K562 (cell line): ENCODE measurements around the gene PRC1. TPM values are rescaled to one million over a fixed set of nuclear protein-coding genes. Genes with fewer than 3 reads are reported as not detected.

Experiments used
- ATAC-seq: fragments of 200-7000 bp; cut with Tn5 transposase; 3 replicates; pipeline ENCODE4 v1.9.1; 2020; ENCODE audit warnings: moderate library complexity
- BruUV-seq: library from RNA; stranded (reverse); fragments of 400-500 nt; replicated peaks from 2 replicates; lab custom pipeline; 2021; lab: Mats Ljungman, UMichigan
- CTCF ChIA-PET: fragments of 300-600 bp; formaldehyde crosslinking; extraction: SDS; loops from one replicate; lab custom pipeline; 2021; ENCODE audit warnings: low intra/inter-chr PET ratio; lab: Yijun Ruan, JAX
- POLR2A ChIA-PET: fragments of 300-600, 350-650 bp; sonication (Branson Sonifier 250); formaldehyde crosslinking; extraction: SDS; loops from one replicate; lab custom pipeline; 2021; ENCODE audit warnings: antibody characterized with exemption, inconsistent platforms; lab: Yijun Ruan, JAX
- DNase-seq, 4 experiments: peaks; one replicate each; pipeline versions ENCODE4 v3.0.0 to v3.0.0-alpha.2; 2011 to 2018; ENCODE audit warnings: low spot score in 3 of 4, mixed read lengths in 3 of 4; ENCODE audit errors: extremely low read depth in 1 of 4
- FAIRE-seq: peaks from 2 replicates; lab custom pipeline; 2011; peaks lifted over from hg19 to GRCh38; lab: Jason Lieb, UNC
- H2AFZ ChIP-seq: 2 replicates; pipeline ENCODE4 v1.6.0; 2011; ENCODE audit warnings: low read depth, low read length, control low read depth, inconsistent platforms
- H3K27ac ChIP-seq: fragments of 200-600 bp; 3 replicates; pipeline ENCODE4 v1.8.0; 2011; ENCODE audit warnings: low read depth, mild to moderate bottlenecking, control low read depth, inconsistent platforms, low read length, moderate library complexity, mixed read lengths; ENCODE audit errors: extremely low read depth
- H3K27me3 ChIP-seq, 2 experiments: fragments of 300-600 bp in 1 of 2; 2 replicates in 1 of 2; 3 replicates in 1 of 2; pipeline versions ENCODE4 v1.6.0 to v1.8.0; 2011; ENCODE audit warnings: inconsistent platforms in 2 of 2, low read length in 2 of 2, mild to moderate bottlenecking in 1 of 2, mixed read lengths in 1 of 2, moderate library complexity in 1 of 2; ENCODE audit not compliant: control insufficient read depth in 2 of 2, insufficient read depth in 2 of 2
- H3K36me3 ChIP-seq: fragments of 300-600 bp; 3 replicates; pipeline ENCODE4 v1.8.0; 2011; ENCODE audit warnings: mild to moderate bottlenecking, low read length, inconsistent platforms; ENCODE audit not compliant: control insufficient read depth, insufficient read depth
- H3K4me1 ChIP-seq, 2 experiments: fragments of 200-600 bp in 1 of 2; replicated peaks in 1 of 2; 2 replicates in 1 of 2; 3 replicates in 1 of 2; pipeline versions ENCODE4 v1.5.1 to v1.8.0; 2011; ENCODE audit warnings: inconsistent platforms in 2 of 2, low read length in 2 of 2, mild to moderate bottlenecking in 1 of 2, mixed read lengths in 1 of 2, moderate library complexity in 1 of 2; ENCODE audit not compliant: control insufficient read depth in 2 of 2, insufficient read depth in 2 of 2
- H3K4me2 ChIP-seq: 2 replicates; pipeline ENCODE4 v1.6.1; 2011; ENCODE audit warnings: low read length, control low read depth, inconsistent platforms, mixed read lengths; ENCODE audit not compliant: insufficient read depth
- H3K4me3 ChIP-seq: fragments of 200-600 bp; sonication (generic), shearing (Covaris generic); 2 replicates; pipeline ENCODE4 v1.5.1; 2016; ENCODE audit warnings: control low read depth, inconsistent platforms
- H3K79me2 ChIP-seq: fragments of 200-600 bp; 3 replicates; pipeline ENCODE4 v1.8.0; 2011; ENCODE audit warnings: low read length, inconsistent platforms; ENCODE audit not compliant: control insufficient read depth, insufficient read depth
- H3K9ac ChIP-seq, 2 experiments: 2 replicates each; pipeline versions ENCODE4 v1.6.0 to v1.6.1; 2011; ENCODE audit warnings: low read depth in 2 of 2, low read length in 2 of 2, control low read depth in 1 of 2, inconsistent platforms in 1 of 2, mild to moderate bottlenecking in 1 of 2, mixed read lengths in 1 of 2; ENCODE audit not compliant: insufficient read depth in 1 of 2
- H3K9me1 ChIP-seq: one replicate; pipeline ENCODE4 v1.6.0; 2011; ENCODE audit warnings: inconsistent platforms, mild to moderate bottlenecking, low read length, moderate library complexity; ENCODE audit not compliant: control insufficient read depth, insufficient read depth
- H3K9me3 ChIP-seq: replicated peaks from 2 replicates; pipeline ENCODE4 v1.5.1; 2011; ENCODE audit warnings: low read depth, low read length, inconsistent platforms; ENCODE audit not compliant: control insufficient read depth, insufficient read depth
- H4K20me1 ChIP-seq: replicated peaks from 2 replicates; pipeline ENCODE4 v1.6.1; 2011; ENCODE audit warnings: low read length, inconsistent platforms, mixed read lengths; ENCODE audit not compliant: control insufficient read depth, insufficient read depth
- CREB3L1 ChIP-seq: fragments of 450-650 bp; IDR thresholded peaks from 2 replicates; pipeline ENCODE4 v1.6.1; 2014; ENCODE audit warnings: low read depth, mild to moderate bottlenecking, moderate library complexity, borderline replicate concordance
- MTA2 ChIP-seq: fragments of 450-650 bp; IDR thresholded peaks from 2 replicates; pipeline ENCODE4 v1.6.1; 2016; ENCODE audit warnings: low read depth
- POLR2A ChIP-seq: fragments of 450-650 bp; conservative IDR thresholded peaks from 2 replicates; pipeline ENCODE4 v1.6.1; 2016
- POLR2B ChIP-seq: fragments of 450-650 bp; IDR thresholded peaks from 2 replicates; pipeline ENCODE4 v1.6.1; 2018; ENCODE audit warnings: low read depth; ENCODE audit not compliant: partially characterized antibody
- SUPT5H ChIP-seq: fragments of 450-650 bp; IDR thresholded peaks from 2 replicates; pipeline ENCODE4 v1.6.1; 2016
- TEAD2 ChIP-seq: fragments of 450-650 bp; IDR thresholded peaks from 2 replicates; pipeline ENCODE4 v1.6.1; 2016; ENCODE audit warnings: missing genetic modification characterization, control low read depth, missing compliant biosample characterization
- ZFP91 ChIP-seq: sonication (generic); formaldehyde crosslinking; IDR thresholded peaks from 2 replicates; pipeline ENCODE4 v1.8.0; 2022; ENCODE audit warnings: mild to moderate bottlenecking, missing genetic modification reagents
- ZNF121 ChIP-seq: sonication (generic); formaldehyde crosslinking; conservative IDR thresholded peaks from 2 replicates; pipeline ENCODE4 v1.8.0; 2022; ENCODE audit warnings: missing genetic modification reagents
- ZNF551 ChIP-seq: fragments of 250-450 bp; sonication (Bioruptor Pico); IDR thresholded peaks from 2 replicates; pipeline ENCODE4 v1.5.0; 2021; ENCODE audit warnings: mild to moderate bottlenecking, moderate library complexity
- ZZZ3 ChIP-seq: fragments of 450-650 bp; IDR thresholded peaks from 2 replicates; pipeline ENCODE4 v1.6.1; 2016; ENCODE audit warnings: antibody characterized with exemption, mild to moderate bottlenecking, moderate library complexity
- WGBS: fragments of 100-300 bp; shearing (Covaris generic); methylation state at CpG from one replicate; pipeline ENCODE4 v1.1.6; 2016; ENCODE audit warnings: low coverage, mixed read lengths; ENCODE audit not compliant: insufficient coverage; ENCODE audit errors: missing lambda C conversion rate; 5-methylcytosine and 5-hydroxymethylcytosine counted together
- in situ Hi-C: fragments of 300-500 bp; cut with MboI; formaldehyde crosslinking; loops from 4 replicates; pipeline ENCODE4 v1.15.0; 2018; ENCODE audit warnings: inconsistent platforms, mixed read lengths
- intact Hi-C: fragments of 100-400 bp; cut with micrococcal nuclease; formaldehyde crosslinking; loops from 2 replicates; pipeline ENCODE4 v1.14.2; 2022
- polyA plus RNA-seq, 8 experiments: library from polyadenylated mRNA; depleted of rRNA in 4 of 8; stranded (reverse) in 5 of 8; unstranded in 3 of 8; fragments of >200 nt; fragmentation: Nextera tagmentation in 2 of 8; fragmentation: Illumina TruSeq in 1 of 8; extraction: Ambion mirVana in 2 of 8; extraction: Trizol in 1 of 8; gene quantifications; 2 replicates each; pipeline versions ENCODE4 v1.2.1 to v1.2.3, GENCODE V29; 2011 to 2014; ENCODE audit warnings: inconsistent platforms in 1 of 8, missing spikeins in 1 of 8
- total RNA-seq, 7 experiments: library from RNA; depleted of rRNA in 6 of 7; stranded (reverse); fragments of >200 nt in 6 of 7; fragmentation: Illumina TruSeq in 2 of 7; extraction: Trizol in 2 of 7; gene quantifications; 2 replicates each; pipeline versions ENCODE4 v1.2.1 to v1.2.3, GENCODE V29; 2011 to 2021; ENCODE audit warnings: low replicate concordance in 1 of 7
- TF ChIP-seq, protein P1 (sequence below): fragments of 450-650 bp; IDR thresholded peaks from 2 replicates; pipeline ENCODE4 v1.6.1; 2018; ENCODE audit not compliant: partially characterized antibody

PRC1 gene
- total and polyA plus RNA-seq, 9 of the 15 experiments (the other 6 are each of a cell fraction or from before 2014, with no cell fraction given): 156 to 391 (median 240) TPM

GRCh38 chr15:90962021-90962420 is 32.3 kb downstream of the PRC1 start:
- 73% methylated on average over 4 of the region's 4 CpGs for WGBS
- BruUV-seq: no TSS peak
- ATAC-seq (no peak), DNase-seq (no peak), FAIRE-seq (no peak)
- peaks cover 0 to 9% of the 10 kb centered on the region in 2 experiments; a peak in 3 of 5 replicates for H3K4me1 ChIP-seq
- H3K4me2 ChIP-seq: no peak overlapping the region
- no peaks in the 10 kb centered on the region for H3K27me3 ChIP-seq
- H3K4me3 ChIP-seq: no peak overlapping the region
- intact Hi-C loops (no loop called here), in situ Hi-C loops (no loop called here)
- H4K20me1 ChIP-seq: no peaks in the 10 kb centered on the region
- ChIA-PET CTCF (no interaction called here), POLR2A (interaction anchor here (0.7 to 2.2 kb wide), 14 partner anchors 9 to 65 kb away, joined by 3 to 10 read pairs (median 4); partner anchors contain the start of genes HDDC3, PRC1 and UNC45A)
- peaks cover 20% of the 10 kb centered on the region; the same call in 2 of the 3 replicates for H3K79me2 ChIP-seq
- no peak overlapping the region for H3K27ac ChIP-seq
- H3K9me1 ChIP-seq: no peaks in the 10 kb centered on the region
- peaks cover 91% of the 10 kb centered on the region for H3K36me3 ChIP-seq
- no peak overlapping the region for H2AFZ ChIP-seq
- no peak for TF ChIP-seq MTA2
- TF ChIP-seq, protein P1, sequence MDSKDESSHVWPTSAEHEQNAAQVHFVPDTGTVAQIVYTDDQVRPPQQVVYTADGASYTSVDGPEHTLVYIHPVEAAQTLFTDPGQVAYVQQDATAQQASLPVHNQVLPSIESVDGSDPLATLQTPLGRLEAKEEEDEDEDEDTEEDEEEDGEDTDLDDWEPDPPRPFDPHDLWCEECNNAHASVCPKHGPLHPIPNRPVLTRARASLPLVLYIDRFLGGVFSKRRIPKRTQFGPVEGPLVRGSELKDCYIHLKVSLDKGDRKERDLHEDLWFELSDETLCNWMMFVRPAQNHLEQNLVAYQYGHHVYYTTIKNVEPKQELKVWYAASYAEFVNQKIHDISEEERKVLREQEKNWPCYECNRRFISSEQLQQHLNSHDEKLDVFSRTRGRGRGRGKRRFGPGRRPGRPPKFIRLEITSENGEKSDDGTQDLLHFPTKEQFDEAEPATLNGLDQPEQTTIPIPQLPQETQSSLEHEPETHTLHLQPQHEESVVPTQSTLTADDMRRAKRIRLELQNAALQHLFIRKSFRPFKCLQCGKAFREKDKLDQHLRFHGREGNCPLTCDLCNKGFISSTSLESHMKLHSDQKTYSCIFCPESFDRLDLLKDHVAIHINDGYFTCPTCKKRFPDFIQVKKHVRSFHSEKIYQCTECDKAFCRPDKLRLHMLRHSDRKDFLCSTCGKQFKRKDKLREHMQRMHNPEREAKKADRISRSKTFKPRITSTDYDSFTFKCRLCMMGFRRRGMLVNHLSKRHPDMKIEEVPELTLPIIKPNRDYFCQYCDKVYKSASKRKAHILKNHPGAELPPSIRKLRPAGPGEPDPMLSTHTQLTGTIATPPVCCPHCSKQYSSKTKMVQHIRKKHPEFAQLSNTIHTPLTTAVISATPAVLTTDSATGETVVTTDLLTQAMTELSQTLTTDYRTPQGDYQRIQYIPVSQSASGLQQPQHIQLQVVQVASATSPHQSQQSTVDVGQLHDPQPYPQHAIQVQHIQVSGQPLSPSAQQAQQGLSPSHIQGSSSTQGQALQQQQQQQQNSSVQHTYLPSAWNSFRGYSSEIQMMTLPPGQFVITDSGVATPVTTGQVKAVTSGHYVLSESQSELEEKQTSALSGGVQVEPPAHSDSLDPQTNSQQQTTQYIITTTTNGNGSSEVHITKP: no peak
- TF ChIP-seq POLR2A: peak; percentile 60
- TF ChIP-seq ZZZ3: no peak
- TF ChIP-seq ZNF121 (CRISPR knock-in tag): no peak
- no peak for TF ChIP-seq ZNF551 (CRISPR knock-in tag)
- peak; percentile 66 for TF ChIP-seq SUPT5H
- no peak for TF ChIP-seq TEAD2 (tag)
- peak; percentile 32 for TF ChIP-seq POLR2B
- no peak for TF ChIP-seq ZFP91 (CRISPR knock-in tag)
- TF ChIP-seq CREB3L1: no peak
- H3K9ac ChIP-seq: no peak overlapping the region
- H3K9me3 ChIP-seq: no peaks in the 10 kb centered on the region
